Measurements from ENCODE around the gene MPZL3.
A peak's percentile ranks its signal among the peaks of the same experiment; 100 is the strongest.

GRCh38 chr11:118277312-118277711, 25.1 kb upstream of the MPZL3 start:
- no peak for TF ChIP-seq CTCF (IDR thresholded peaks at IDR 0.05)
- TF ChIP-seq POLR2A (IDR thresholded peaks at IDR 0.05) = peak in 1 of 4 donors; percentile 29

Data from esophagus squamous epithelium (tissue), 4 donors.